HCT116 (cell line): ENCODE results near the gene CCDC106. TPM values are rescaled to one million over a fixed set of nuclear protein-coding genes. Genes with fewer than 3 reads are reported as not detected.

ENCODE experiments used
- ATAC-seq: fragments of 200-7000 bp; cut with Tn5 transposase; 2 replicates; pipeline ENCODE4 v1.9.1; 2020; ENCODE audit warnings: mild to moderate bottlenecking, moderate library complexity
- BruUV-seq: library from RNA; stranded (reverse); fragments of 400-500 nt; replicated peaks from 2 replicates; lab custom pipeline; 2021; lab: Mats Ljungman, UMichigan
- CTCF ChIA-PET: fragments of 300-600 bp; sonication (Branson Sonifier 250); formaldehyde crosslinking; loops from one replicate; lab custom pipeline; 2021; ENCODE audit warnings: antibody characterized with exemption; lab: Charles Lee
- POLR2A ChIA-PET: fragments of 300-600, 350-600 bp; sonication (Branson Sonifier 250); formaldehyde crosslinking; loops from one replicate; lab custom pipeline; 2021; ENCODE audit warnings: antibody characterized with exemption; lab: Charles Lee
- RAD21 ChIA-PET, 2 experiments: fragments of 300-600 bp; sonication (Branson Sonifier 250); formaldehyde crosslinking; loops; one replicate each; lab custom pipeline; 2023; ENCODE audit warnings: low total read pairs in 2 of 2; ENCODE audit not compliant: uncharacterized antibody in 2 of 2, unreplicated experiment in 2 of 2, low non-redundant PET in 1 of 2; lab: Charles Lee
- DNase-seq: peaks from one replicate; pipeline ENCODE4 v3.0.0-alpha.2; 2010; ENCODE audit warnings: low read depth, low spot score
- H2AFZ ChIP-seq: fragments of 200-600 bp; shearing (Covaris generic), sonication (generic); 2 replicates; pipeline ENCODE4 v1.6.1; 2017; ENCODE audit warnings: low read depth, mixed run types, mixed read lengths, antibody characterized with exemption, low read length; ENCODE audit not compliant: poor library complexity, severe bottlenecking
- H3K27ac ChIP-seq: 2 replicates; pipeline ENCODE4 v1.5.1; 2012; ENCODE audit warnings: low read depth, low read length
- H3K27me3 ChIP-seq: fragments of 200-600 bp; sonication (generic); 2 replicates; pipeline ENCODE4 v1.6.1; 2016; ENCODE audit warnings: mixed run types, low read length, mixed read lengths; ENCODE audit not compliant: insufficient read depth
- H3K36me3 ChIP-seq, 2 experiments: fragments of 200-500 bp in 1 of 2; fragments of 200-600 bp in 1 of 2; sonication (Bioruptor generic) in 1 of 2; sonication (generic) in 1 of 2; 2 replicates each; pipeline versions ENCODE4 v1.5.1 to v1.6.1; 2014 to 2016; ENCODE audit warnings: low read length in 2 of 2, inconsistent platforms in 1 of 2, mixed read lengths in 1 of 2, mixed run types in 1 of 2; ENCODE audit not compliant: insufficient read depth in 2 of 2, control insufficient read depth in 1 of 2
- H3K4me1 ChIP-seq, 2 experiments: fragments of 200-600 bp in 1 of 2; sonication (generic) in 1 of 2; 2 replicates each; pipeline versions ENCODE4 v1.5.1 to v1.6.1; 2012 to 2017; ENCODE audit warnings: low read length in 2 of 2, inconsistent platforms in 1 of 2, mild to moderate bottlenecking in 1 of 2, mixed read lengths in 1 of 2, mixed run types in 1 of 2, moderate library complexity in 1 of 2; ENCODE audit not compliant: insufficient read depth in 2 of 2, control insufficient read depth in 1 of 2
- H3K4me2 ChIP-seq: fragments of 200-600 bp; sonication (generic); 2 replicates; pipeline ENCODE4 v1.6.1; 2017; ENCODE audit warnings: mixed run types, low read length, mixed read lengths
- H3K4me3 ChIP-seq, 2 experiments: fragments of 200-600 bp in 1 of 2; sonication (generic) in 1 of 2; replicated peaks in 1 of 2; 2 replicates each; pipeline ENCODE4 v1.5.1; 2011 to 2016; ENCODE audit warnings: low read length in 2 of 2, control low read depth in 1 of 2, low read depth in 1 of 2, mild to moderate bottlenecking in 1 of 2, mixed read lengths in 1 of 2, mixed run types in 1 of 2
- H3K79me2 ChIP-seq: fragments of 200-600 bp; sonication (generic); 2 replicates; pipeline ENCODE4 v1.6.1; 2017; ENCODE audit warnings: mild to moderate bottlenecking, mixed run types, low read length, moderate library complexity, mixed read lengths; ENCODE audit not compliant: insufficient read depth
- H3K9ac ChIP-seq: fragments of 200-600 bp; sonication (generic); 2 replicates; pipeline ENCODE4 v1.6.1; 2016; ENCODE audit warnings: low read length, mixed read lengths
- H3K9me2 ChIP-seq: fragments of 200-600 bp; sonication (generic), shearing (Covaris generic); 2 replicates; pipeline ENCODE4 v1.6.1; 2017; ENCODE audit warnings: mixed run types, mild to moderate bottlenecking, moderate library complexity; ENCODE audit not compliant: insufficient read depth
- H3K9me3 ChIP-seq, 2 experiments: fragments of 200-500 bp in 1 of 2; fragments of 200-600 bp in 1 of 2; sonication (Bioruptor generic) in 1 of 2; sonication (generic) in 1 of 2; 2 replicates each; pipeline ENCODE4 v1.6.1; 2014 to 2017; ENCODE audit warnings: low read length in 2 of 2, mixed read lengths in 2 of 2, inconsistent platforms in 1 of 2, low read depth in 1 of 2, mild to moderate bottlenecking in 1 of 2, mixed run types in 1 of 2, moderate library complexity in 1 of 2; ENCODE audit not compliant: control insufficient read depth in 1 of 2, insufficient read depth in 1 of 2
- H4K20me1 ChIP-seq: fragments of 200-600 bp; sonication (generic), shearing (Covaris generic); 2 replicates; pipeline ENCODE4 v1.6.1; 2017; ENCODE audit warnings: mixed run types, mild to moderate bottlenecking, moderate library complexity; ENCODE audit not compliant: insufficient read depth
- CBX3 ChIP-seq: IDR thresholded peaks from 2 replicates; pipeline ENCODE4 v1.6.1; 2012; ENCODE audit warnings: low read depth
- CEBPB ChIP-seq: IDR thresholded peaks from 2 replicates; pipeline ENCODE4 v1.6.1; 2012; ENCODE audit warnings: low read depth
- EGR1 ChIP-seq: IDR thresholded peaks from 2 replicates; pipeline ENCODE4 v1.6.1; 2012; ENCODE audit warnings: low read depth
- EZH2 ChIP-seq: fragments of 200-600 bp; sonication (generic); IDR thresholded peaks from 2 replicates; pipeline ENCODE4 v1.6.1; 2017; ENCODE audit warnings: antibody characterized with exemption, mixed run types
- EZH2phosphoT487 ChIP-seq: fragments of 200-600 bp; IDR thresholded peaks from 2 replicates; pipeline ENCODE4 v1.6.1; 2018; ENCODE audit warnings: antibody characterized with exemption, borderline replicate concordance
- FOSL1 ChIP-seq: IDR thresholded peaks from 2 replicates; pipeline ENCODE4 v1.6.1; 2012; ENCODE audit warnings: low read depth
- JUND ChIP-seq: IDR thresholded peaks from 2 replicates; pipeline ENCODE4 v1.6.1; 2012
- RAD21 ChIP-seq: IDR thresholded peaks from 2 replicates; pipeline ENCODE4 v1.6.1; 2012; ENCODE audit warnings: low read depth, mild to moderate bottlenecking
- SP1 ChIP-seq: IDR thresholded peaks from 2 replicates; pipeline ENCODE4 v1.6.1; 2012; ENCODE audit warnings: low read depth
- YY1 ChIP-seq: IDR thresholded peaks from 2 replicates; pipeline ENCODE4 v1.6.1; 2011; ENCODE audit warnings: low read length, low read depth, moderate library complexity, mild to moderate bottlenecking; ENCODE audit not compliant: insufficient replicate concordance; ENCODE audit errors: extremely low read depth
- intact Hi-C: fragments of 100-400 bp; cut with micrococcal nuclease; formaldehyde crosslinking; loops from 2 replicates; pipeline ENCODE4 v1.10.0; 2022
- total RNA-seq: library from RNA; stranded (reverse); gene quantifications from one replicate; pipeline ENCODE4 v1.2.1, GENCODE V29; 2021; ENCODE audit not compliant: unreplicated experiment
- TF ChIP-seq, protein P1 (sequence below): IDR thresholded peaks from 2 replicates; pipeline ENCODE4 v1.6.1; 2012

CCDC106 gene
- total RNA-seq, 1 experiment from 2014 or later = 1.0 TPM

GRCh38 chr19:55676889-55677505 is 29.0 kb downstream of the CCDC106 start:
- Histone ChIP-seq H2AFZ (no peak overlapping the region), H3K9me2 (no peaks in the 10 kb centered on the region), H3K79me2 (peaks cover 92% of the 10 kb centered on the region), H3K4me1 (peaks cover 11 to 44% of the 10 kb centered on the region in 2 experiments), H3K36me3 (peaks cover 16 to 30% of the 10 kb centered on the region in 2 experiments; a peak in 3 of 4 replicates), H3K9me3 (no peaks in the 10 kb centered on the region), H3K9ac (peak overlapping the region; percentile 84; the same call in 1 of the 2 replicates), H3K4me2 (peak overlapping the region; percentile 77), H3K27me3 (no peaks in the 10 kb centered on the region), H4K20me1 (0 out of 2 replicates have a peak, but pooled peaks cover 8% of the 10 kb centered on the region), H3K4me3 (peak overlapping the region in 1 of 2 experiments; percentile 83; a peak in 1 of 4 replicates), H3K27ac (no peak overlapping the region)
- ChIA-PET CTCF (no interaction called here), RAD21 (no interaction called here), POLR2A (no interaction called here)
- no TSS peak for BruUV-seq
- ATAC-seq (no peak), DNase-seq (no peak)
- intact Hi-C loops = no loop called here
- no peak for TF ChIP-seq EZH2
- TF ChIP-seq, protein P1, sequence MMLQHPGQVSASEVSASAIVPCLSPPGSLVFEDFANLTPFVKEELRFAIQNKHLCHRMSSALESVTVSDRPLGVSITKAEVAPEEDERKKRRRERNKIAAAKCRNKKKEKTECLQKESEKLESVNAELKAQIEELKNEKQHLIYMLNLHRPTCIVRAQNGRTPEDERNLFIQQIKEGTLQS = no peak
- no peak for TF ChIP-seq FOSL1

DNA sequence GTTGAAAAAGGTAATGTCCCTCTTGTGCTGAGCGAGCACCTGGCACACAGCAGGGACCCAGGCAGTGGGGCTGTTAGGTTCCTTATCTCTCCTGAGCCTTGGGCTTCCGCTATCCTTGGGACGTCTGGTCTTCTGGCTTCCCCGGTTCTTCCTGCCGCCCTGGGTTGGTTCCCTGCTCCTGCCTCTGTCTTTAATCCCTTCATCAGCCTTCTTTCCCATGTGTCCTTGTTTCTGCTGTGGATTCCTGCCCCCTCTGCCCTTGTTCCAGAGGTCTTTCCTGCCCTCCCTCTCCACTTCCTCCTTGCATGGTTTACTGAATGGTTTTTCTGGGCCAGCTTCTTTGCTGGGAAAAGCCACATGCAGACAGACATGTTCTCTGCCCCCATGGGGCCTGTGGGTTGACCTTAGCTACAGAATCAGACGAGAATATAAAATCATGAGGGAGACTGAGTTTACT is 29.6 kb downstream of the CCDC106 start:
- Histone ChIP-seq H3K4me1 (peaks cover 11 to 41% of the 10 kb centered on the region in 2 experiments), H3K9ac (no peak overlapping the region), H4K20me1 (0 out of 2 replicates have a peak, but pooled peaks cover 8% of the 10 kb centered on the region), H3K27ac (no peak overlapping the region), H3K36me3 (peaks cover 16 to 30% of the 10 kb centered on the region in 2 experiments; a peak in 3 of 4 replicates), H3K79me2 (peaks cover 90% of the 10 kb centered on the region), H2AFZ (no peak overlapping the region), H3K9me2 (no peaks in the 10 kb centered on the region), H3K9me3 (no peaks in the 10 kb centered on the region), H3K4me3 (no peak overlapping the region), H3K4me2 (no peak overlapping the region), H3K27me3 (no peaks in the 10 kb centered on the region)
- ChIA-PET RAD21 (no interaction called here), CTCF (no interaction called here), POLR2A (no interaction called here)
- intact Hi-C loops = no loop called here
- ATAC-seq (no peak), DNase-seq (no peak)
- no TSS peak for BruUV-seq
- TF ChIP-seq RAD21 (no peak), CEBPB (no peak), CBX3 (no peak), YY1 (no peak), EGR1 (no peak), SP1 (no peak), JUND (no peak), EZH2phosphoT487 (no peak)
- TF ChIP-seq, protein P1 = no peak
